Measurements from ENCODE around the gene MGST3.
"Not testable (repeated sequence)": the region's sequence is repeated elsewhere in the genome, so short reads cannot be mapped to it uniquely, and the experiment has no call there.

Gene MGST3

GRCh38 chr1:165648919-165649572, 18.0 kb downstream of the MGST3 start:
- DNase-seq (ENCODE audit: low read depth in 2 of 2, low spot score in 1 of 2) = no peak

GRCh38 chr1:165650981-165651625, 20.1 kb downstream of the MGST3 start:
- no peak for DNase-seq (ENCODE audit: low read depth in 2 of 2, low spot score in 1 of 2)

GRCh38 chr1:165658766-165659580, 27.9 kb downstream of the MGST3 start:
- not testable (repeated sequence) for DNase-seq (ENCODE audit: low read depth in 2 of 2, low spot score in 1 of 2)

- DNase-seq (ENCODE audit: low read depth in 2 of 2, low spot score in 1 of 2) = no peak
Observed at GRCh38 chr1:165659581-165659895, 28.5 kb downstream of the MGST3 start.

- DNase-seq (ENCODE audit: low read depth in 2 of 2, low spot score in 1 of 2) = no peak
Observed at GRCh38 chr1:165661703-165662102, 30.7 kb downstream of the MGST3 start.

- DNase-seq (ENCODE audit: low read depth in 2 of 2, low spot score in 1 of 2) = no peak
Observed at GRCh38 chr1:165662186-165662585, 31.2 kb downstream of the MGST3 start.

GRCh38 chr1:165666152-165666825, 35.3 kb downstream of the MGST3 start:
- no peak for DNase-seq (ENCODE audit: low read depth in 2 of 2, low spot score in 1 of 2)

GRCh38 chr1:165668184-165668583, 37.1 kb downstream of the MGST3 start:
- no peak for DNase-seq (ENCODE audit: low read depth in 2 of 2, low spot score in 1 of 2)

- DNase-seq (ENCODE audit: low read depth in 2 of 2, low spot score in 1 of 2) = no peak
Observed at GRCh38 chr1:165671526-165671925, 40.5 kb downstream of the MGST3 start.

GRCh38 chr1:165674599-165674998, 43.6 kb downstream of the MGST3 start:
- no peak for DNase-seq (ENCODE audit: low read depth in 2 of 2, low spot score in 1 of 2)

GRCh38 chr1:165675794-165676193, 44.8 kb downstream of the MGST3 start:
- DNase-seq (ENCODE audit: low read depth in 2 of 2, low spot score in 1 of 2) = no peak

- no peak for DNase-seq (ENCODE audit: low read depth in 2 of 2, low spot score in 1 of 2)
Observed at GRCh38 chr1:165678509-165678908, 47.5 kb downstream of the MGST3 start.

- no peak for DNase-seq (ENCODE audit: low read depth in 2 of 2, low spot score in 1 of 2)
Observed at GRCh38 chr1:165679282-165680036, 48.4 kb downstream of the MGST3 start.

GRCh38 chr1:165680303-165680702, 49.3 kb downstream of the MGST3 start:
- no peak for DNase-seq (ENCODE audit: low read depth in 2 of 2, low spot score in 1 of 2)

GRCh38 chr1:165680773-165681172, 49.7 kb downstream of the MGST3 start:
- not testable (repeated sequence) for DNase-seq (ENCODE audit: low read depth in 2 of 2, low spot score in 1 of 2)

- DNase-seq (ENCODE audit: low read depth in 2 of 2, low spot score in 1 of 2) = no peak
Observed at GRCh38 chr1:165683848-165684485, 52.9 kb downstream of the MGST3 start.

- no peak for DNase-seq (ENCODE audit: low read depth in 2 of 2, low spot score in 1 of 2)
Observed at GRCh38 chr1:165686121-165686970, 55.3 kb downstream of the MGST3 start.

- no peak for DNase-seq (ENCODE audit: low read depth in 2 of 2, low spot score in 1 of 2)
Observed at GRCh38 chr1:165686971-165687433, 56.0 kb downstream of the MGST3 start.

GRCh38 chr1:165688046-165688445, 57.0 kb downstream of the MGST3 start:
- no peak for DNase-seq (ENCODE audit: low read depth in 2 of 2, low spot score in 1 of 2)
